ENCODE data around the gene BAG3. TPM values are rescaled to one million over a fixed set of nuclear protein-coding genes. Genes with fewer than 3 reads are reported as not detected.

Gene BAG3
- total RNA-seq, 1 donor from 2014 or later: 2.3 TPM

GRCh38 chr10:119668461-119668860 is 17.3 kb downstream of the BAG3 start:
- H4K20me1 ChIP-seq (ENCODE audit: low read depth): peaks cover 13% of the 10 kb centered on the region
- peaks cover 51% of the 10 kb centered on the region for H3K4me1 Mint-ChIP-seq
- DNase-seq (ENCODE audit: low spot score): no peak
- H3K36me3 ChIP-seq: no peaks in the 10 kb centered on the region
- no peak overlapping the region for H3K27ac ChIP-seq
- no peak overlapping the region for H3K4me2 ChIP-seq
- no peak overlapping the region for H3K9ac ChIP-seq
- no peaks in the 10 kb centered on the region for H3K27me3 ChIP-seq
- peak overlapping the region; percentile 57 for H3K27ac Mint-ChIP-seq
- no peaks in the 10 kb centered on the region for H3K9me3 Mint-ChIP-seq
- no peak for TF ChIP-seq EZH2 (IDR thresholded peaks at IDR 0.05)
- TF ChIP-seq CTCF (IDR thresholded peaks at IDR 0.05): no peak
- no peak for TF ChIP-seq EZH2phosphoT487 (IDR thresholded peaks at IDR 0.05)
- peaks cover 5% of the 10 kb centered on the region for H3K27me3 Mint-ChIP-seq (ENCODE audit: insufficient read depth, low read depth)
- peaks cover 22% of the 10 kb centered on the region for H3K4me1 ChIP-seq
- H3K4me3 ChIP-seq: no peak overlapping the region
- no peak overlapping the region for H2AFZ ChIP-seq (replicated peaks)
- H3K9me3 ChIP-seq (ENCODE audit: low read depth): no peaks in the 10 kb centered on the region
- peaks cover 38% of the 10 kb centered on the region for H3K36me3 Mint-ChIP-seq
- peaks cover 8% of the 10 kb centered on the region for H3F3A ChIP-seq (ENCODE audit: low read depth)
- no peak overlapping the region for H3K4me3 Mint-ChIP-seq
- peaks cover 13% of the 10 kb centered on the region for H3K79me2 ChIP-seq (ENCODE audit: low read depth)

GRCh38 chr10:119669331-119669730 is 18.2 kb downstream of the BAG3 start:
- no peak overlapping the region for H3K27ac Mint-ChIP-seq
- H3K4me3 ChIP-seq: no peak overlapping the region
- no peak overlapping the region for H2AFZ ChIP-seq (replicated peaks)
- H3K9ac ChIP-seq: no peak overlapping the region
- H3K27me3 ChIP-seq: no peaks in the 10 kb centered on the region
- H3K27me3 Mint-ChIP-seq (ENCODE audit: insufficient read depth, low read depth): peaks cover 7% of the 10 kb centered on the region
- H3K4me1 ChIP-seq: peaks cover 22% of the 10 kb centered on the region
- TF ChIP-seq EZH2 (IDR thresholded peaks at IDR 0.05) (no peak), CTCF (IDR thresholded peaks at IDR 0.05) (no peak), EZH2phosphoT487 (IDR thresholded peaks at IDR 0.05) (no peak)
- H3F3A ChIP-seq (ENCODE audit: low read depth): peaks cover 8% of the 10 kb centered on the region
- H3K4me1 Mint-ChIP-seq: peaks cover 46% of the 10 kb centered on the region
- no peak for DNase-seq (ENCODE audit: low spot score)
- H3K9me3 ChIP-seq (ENCODE audit: low read depth): no peaks in the 10 kb centered on the region
- H3K36me3 Mint-ChIP-seq: peaks cover 41% of the 10 kb centered on the region
- H3K9me3 Mint-ChIP-seq: no peaks in the 10 kb centered on the region
- H3K4me3 Mint-ChIP-seq: no peak overlapping the region
- peaks cover 13% of the 10 kb centered on the region for H3K79me2 ChIP-seq (ENCODE audit: low read depth)
- no peaks in the 10 kb centered on the region for H3K36me3 ChIP-seq
- peaks cover 13% of the 10 kb centered on the region for H4K20me1 ChIP-seq (ENCODE audit: low read depth)
- no peak overlapping the region for H3K27ac ChIP-seq
- no peak overlapping the region for H3K4me2 ChIP-seq

DNA sequence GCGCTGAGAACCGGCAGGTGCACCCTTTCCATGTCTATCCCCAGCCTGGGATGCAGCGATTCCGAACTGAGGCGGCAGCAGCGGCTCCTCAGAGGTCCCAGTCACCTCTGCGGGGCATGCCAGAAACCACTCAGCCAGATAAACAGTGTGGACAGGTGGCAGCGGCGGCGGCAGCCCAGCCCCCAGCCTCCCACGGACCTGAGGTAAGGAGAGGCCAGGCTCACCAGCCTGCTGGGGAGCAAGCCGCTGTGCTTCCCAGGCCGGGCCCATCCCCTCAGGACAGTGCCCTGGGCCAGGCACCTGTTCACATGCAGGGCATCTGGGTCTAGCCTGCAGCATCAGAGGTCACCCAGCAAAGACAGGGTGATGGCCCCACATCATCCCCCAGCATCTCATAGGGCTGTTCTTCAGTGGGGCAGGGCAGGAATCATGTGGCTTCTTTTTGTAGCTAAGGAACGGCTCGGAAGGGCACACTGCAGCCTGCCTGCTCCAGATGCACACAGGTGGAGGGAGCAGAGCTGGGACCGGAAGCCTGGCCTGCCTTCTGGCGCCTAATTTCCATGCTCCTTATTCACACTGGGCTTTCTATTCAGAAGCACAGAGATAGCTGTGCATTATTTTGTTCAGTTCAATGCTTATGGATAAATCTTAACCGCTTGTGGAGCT is 18.9 kb downstream of the BAG3 start:
- H3K4me3 ChIP-seq: no peak overlapping the region
- no peaks in the 10 kb centered on the region for H3K36me3 ChIP-seq
- no peak for TF ChIP-seq CTCF (IDR thresholded peaks at IDR 0.05)
- no peak for TF ChIP-seq EZH2 (IDR thresholded peaks at IDR 0.05)
- H3K4me1 Mint-ChIP-seq: peaks cover 41% of the 10 kb centered on the region
- no peaks in the 10 kb centered on the region for H3K9me3 Mint-ChIP-seq
- no peak overlapping the region for H3K27ac Mint-ChIP-seq
- H3K27me3 Mint-ChIP-seq (ENCODE audit: insufficient read depth, low read depth): peaks cover 7% of the 10 kb centered on the region
- H3K27me3 ChIP-seq: no peaks in the 10 kb centered on the region
- no peak overlapping the region for H3K9ac ChIP-seq
- no peak overlapping the region for H3K4me2 ChIP-seq
- DNase-seq (ENCODE audit: low spot score): no peak
- H3F3A ChIP-seq (ENCODE audit: low read depth): peaks cover 8% of the 10 kb centered on the region
- H3K79me2 ChIP-seq (ENCODE audit: low read depth): peaks cover 13% of the 10 kb centered on the region
- no peak overlapping the region for H2AFZ ChIP-seq (replicated peaks)
- H3K4me3 Mint-ChIP-seq: no peak overlapping the region
- H3K9me3 ChIP-seq (ENCODE audit: low read depth): no peaks in the 10 kb centered on the region
- peaks cover 36% of the 10 kb centered on the region for H3K36me3 Mint-ChIP-seq
- H3K27ac ChIP-seq: no peak overlapping the region
- H3K4me1 ChIP-seq: peaks cover 22% of the 10 kb centered on the region
- peaks cover 13% of the 10 kb centered on the region for H4K20me1 ChIP-seq (ENCODE audit: low read depth)
